SK-N-SH treated with all-trans-retinoic acid at 6 μM for 48 hours (cell line): ENCODE data around the gene YPEL1.

Experiments
- ARNTL ChIP-seq: fragments of 450-650 bp; formaldehyde crosslinking; IDR thresholded peaks from 2 replicates; pipeline ENCODE4 v1.5.0; 2020; ENCODE audit warnings: low read depth, mild to moderate bottlenecking, moderate library complexity, borderline replicate concordance
- BACH2 ChIP-seq: fragments of 250-450 bp; sonication (Bioruptor Pico); IDR thresholded peaks from 2 replicates; pipeline ENCODE4 v1.9.0; 2021; ENCODE audit warnings: mild to moderate bottlenecking, borderline replicate concordance
- CREB5 ChIP-seq: fragments of 250-450 bp; sonication (Bioruptor Pico); IDR thresholded peaks from 2 replicates; pipeline ENCODE4 v1.5.1; 2020; ENCODE audit warnings: low read depth, mild to moderate bottlenecking, moderate library complexity
- ESRRG ChIP-seq: fragments of 250-450 bp; sonication (Bioruptor Pico); IDR thresholded peaks from 2 replicates; pipeline ENCODE4 v1.6.1; 2021; ENCODE audit warnings: mild to moderate bottlenecking
- ISL1 ChIP-seq: fragments of 250-450 bp; sonication (Bioruptor Pico); IDR thresholded peaks from 2 replicates; pipeline ENCODE4 v2.1.2; 2022; ENCODE audit warnings: mild to moderate bottlenecking, moderate library complexity
- OSR1 ChIP-seq: fragments of 250-450 bp; sonication (Bioruptor Pico); IDR thresholded peaks from 2 replicates; pipeline ENCODE4 v1.8.0; 2022; ENCODE audit warnings: moderate library complexity, mild to moderate bottlenecking, inconsistent platforms
- SNAI2 ChIP-seq: fragments of 250-450 bp; sonication (Bioruptor Pico); IDR thresholded peaks from 2 replicates; pipeline ENCODE4 v1.5.0; 2020; ENCODE audit warnings: mild to moderate bottlenecking, moderate library complexity
- TOX ChIP-seq: fragments of 250-450 bp; sonication (Bioruptor Pico); IDR thresholded peaks from 2 replicates; pipeline ENCODE4 v1.8.0; 2021; ENCODE audit warnings: mild to moderate bottlenecking, moderate library complexity, borderline replicate concordance
- TSHZ2 ChIP-seq: fragments of 250-450 bp; sonication (Bioruptor Pico); IDR thresholded peaks from 2 replicates; pipeline ENCODE4 v1.5.0; 2020; ENCODE audit warnings: mild to moderate bottlenecking, moderate library complexity
- ZFP3 ChIP-seq: fragments of 250-450 bp; sonication (Bioruptor Pico); IDR thresholded peaks from 2 replicates; pipeline ENCODE4 v1.5.0; 2020; ENCODE audit warnings: mild to moderate bottlenecking, moderate library complexity
- ZNF8 ChIP-seq: fragments of 450-650 bp; formaldehyde crosslinking; IDR thresholded peaks from 2 replicates; pipeline ENCODE4 v1.5.0; 2020; ENCODE audit warnings: mild to moderate bottlenecking, moderate library complexity

- no peak for TF ChIP-seq SNAI2 (CRISPR knock-in tag)
- TF ChIP-seq TSHZ2, result no peak
- no peak for TF ChIP-seq TOX (CRISPR knock-in tag)
- TF ChIP-seq ISL1 (CRISPR knock-in tag), result no peak
- no peak for TF ChIP-seq BACH2 (CRISPR knock-in tag)
- no peak for TF ChIP-seq CREB5 (CRISPR knock-in tag)
- TF ChIP-seq ESRRG, result no peak
- TF ChIP-seq ZFP3 (CRISPR knock-in tag), result no peak
- no peak for TF ChIP-seq OSR1 (CRISPR knock-in tag)
- TF ChIP-seq ARNTL (CRISPR knock-in tag), result no peak
- TF ChIP-seq ZNF8 (CRISPR knock-in tag), result no peak
These were observed 16.7 kb upstream of the YPEL1 start for GRCh38 chr22:21752276-21752675.
